ENCODE data around the gene C3orf38.

C3orf38 gene

GRCh38 chr3:88198121-88198520 lies 48.4 kb downstream of the C3orf38 start:
- DNase-seq (ENCODE audit: low read depth, low spot score): no peak
- TF ChIP-seq, protein P1, sequence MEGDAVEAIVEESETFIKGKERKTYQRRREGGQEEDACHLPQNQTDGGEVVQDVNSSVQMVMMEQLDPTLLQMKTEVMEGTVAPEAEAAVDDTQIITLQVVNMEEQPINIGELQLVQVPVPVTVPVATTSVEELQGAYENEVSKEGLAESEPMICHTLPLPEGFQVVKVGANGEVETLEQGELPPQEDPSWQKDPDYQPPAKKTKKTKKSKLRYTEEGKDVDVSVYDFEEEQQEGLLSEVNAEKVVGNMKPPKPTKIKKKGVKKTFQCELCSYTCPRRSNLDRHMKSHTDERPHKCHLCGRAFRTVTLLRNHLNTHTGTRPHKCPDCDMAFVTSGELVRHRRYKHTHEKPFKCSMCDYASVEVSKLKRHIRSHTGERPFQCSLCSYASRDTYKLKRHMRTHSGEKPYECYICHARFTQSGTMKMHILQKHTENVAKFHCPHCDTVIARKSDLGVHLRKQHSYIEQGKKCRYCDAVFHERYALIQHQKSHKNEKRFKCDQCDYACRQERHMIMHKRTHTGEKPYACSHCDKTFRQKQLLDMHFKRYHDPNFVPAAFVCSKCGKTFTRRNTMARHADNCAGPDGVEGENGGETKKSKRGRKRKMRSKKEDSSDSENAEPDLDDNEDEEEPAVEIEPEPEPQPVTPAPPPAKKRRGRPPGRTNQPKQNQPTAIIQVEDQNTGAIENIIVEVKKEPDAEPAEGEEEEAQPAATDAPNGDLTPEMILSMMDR (IDR thresholded peaks at IDR 0.05; ENCODE audit: low read depth, low read length): no peak
- in situ Hi-C loops (cut with HindIII; ENCODE audit: low sequenced_read_pairs): no loop called here
- H3K4me3 ChIP-seq (ENCODE audit: low read depth, low read length): no peak overlapping the region

DNA sequence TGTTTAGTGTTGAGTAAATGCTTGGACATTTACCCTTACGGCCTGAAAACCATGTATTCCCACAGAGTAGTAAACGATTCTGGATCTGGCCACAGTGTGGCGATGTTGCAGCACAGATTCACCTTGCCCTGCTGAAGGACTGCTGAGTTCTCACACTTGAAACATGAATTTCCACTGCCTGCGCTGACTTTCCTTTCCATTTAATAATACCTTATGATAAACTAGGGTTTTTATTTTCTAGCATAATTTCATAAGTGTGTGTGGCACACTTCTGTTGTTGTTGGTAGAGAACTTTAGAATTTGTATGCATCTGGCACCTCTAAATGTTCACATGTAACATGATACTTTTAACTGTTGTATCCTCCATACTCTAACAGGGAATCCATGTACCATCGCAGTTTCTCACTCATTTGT lies 53.9 kb downstream of the C3orf38 start:
- in situ Hi-C loops (cut with HindIII; ENCODE audit: low sequenced_read_pairs): no loop called here
- TF ChIP-seq, protein P1 (IDR thresholded peaks at IDR 0.05; ENCODE audit: low read depth, low read length): peak; percentile 86
- no peak overlapping the region for H3K4me3 ChIP-seq (ENCODE audit: low read depth, low read length)
- DNase-seq (ENCODE audit: low read depth, low spot score): peak; percentile 76
